Measurements from ENCODE around the gene GEMIN5.

The GEMIN5 gene

GRCh38 chr5:154873791-154874331 is 64.2 kb downstream of the GEMIN5 start:
- Mint-ChIP-seq H3K27ac (no peak overlapping the region), H3K4me3 (no peak overlapping the region), H3K27me3 (no peaks in the 10 kb centered on the region), H3K9me3 (peaks cover 2% of the 10 kb centered on the region), H3K36me3 (ENCODE audit: low read depth) (peaks cover 73% of the 10 kb centered on the region), H3K4me1 (ENCODE audit: low read depth) (no peaks in the 10 kb centered on the region)

- no peak overlapping the region for H3K27ac Mint-ChIP-seq
- peaks cover 8% of the 10 kb centered on the region for H3K4me1 Mint-ChIP-seq (ENCODE audit: low read depth)
- no peaks in the 10 kb centered on the region for H3K9me3 Mint-ChIP-seq
- H3K36me3 Mint-ChIP-seq (ENCODE audit: low read depth): peaks cover 68% of the 10 kb centered on the region
- H3K27me3 Mint-ChIP-seq: no peaks in the 10 kb centered on the region
- no peak overlapping the region for H3K4me3 Mint-ChIP-seq
These were observed 66.3 kb downstream of the GEMIN5 start for GRCh38 chr5:154871734-154872133.

- Mint-ChIP-seq H3K27ac (peak overlapping the region; percentile 80), H3K9me3 (no peaks in the 10 kb centered on the region)
These were observed 69.3 kb downstream of the GEMIN5 start for GRCh38 chr5:154868702-154869101.

DNA sequence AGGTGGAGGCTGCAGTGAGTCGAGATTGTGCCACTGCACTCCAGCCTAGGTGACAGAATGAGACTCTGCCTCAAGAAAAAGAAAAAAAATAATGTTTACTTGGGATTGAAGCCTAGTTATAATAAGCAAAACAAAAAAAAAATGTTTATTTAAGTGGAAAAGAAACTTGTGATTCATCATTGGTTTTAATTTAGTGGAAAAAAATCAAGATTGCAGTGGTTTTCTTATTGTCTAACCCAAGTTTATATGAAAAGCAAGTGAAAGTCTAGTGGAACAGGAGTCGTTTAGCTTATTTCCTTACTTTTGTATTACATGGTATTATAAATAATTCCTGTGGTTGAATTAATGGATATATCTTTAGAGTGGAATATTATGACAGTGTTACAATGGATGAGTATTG is 71.2 kb downstream of the GEMIN5 start:
- Mint-ChIP-seq H3K4me1 (ENCODE audit: low read depth) (peaks cover 49% of the 10 kb centered on the region), H3K27me3 (no peaks in the 10 kb centered on the region), H3K27ac (peak overlapping the region; percentile 17), H3K36me3 (ENCODE audit: low read depth) (peaks cover 70% of the 10 kb centered on the region), H3K4me3 (no peak overlapping the region), H3K9me3 (no peaks in the 10 kb centered on the region)

More at GRCh38 chr5:154868702-154869101, 69.3 kb downstream of the GEMIN5 start:
- Mint-ChIP-seq H3K4me3 (no peak overlapping the region), H3K36me3 (ENCODE audit: low read depth) (peaks cover 68% of the 10 kb centered on the region), H3K4me1 (ENCODE audit: low read depth) (peaks cover 32% of the 10 kb centered on the region), H3K27me3 (no peaks in the 10 kb centered on the region)

- Mint-ChIP-seq H3K4me3 (no peak overlapping the region), H3K4me1 (ENCODE audit: low read depth) (peaks cover 61% of the 10 kb centered on the region), H3K36me3 (ENCODE audit: low read depth) (peaks cover 63% of the 10 kb centered on the region), H3K27me3 (no peaks in the 10 kb centered on the region), H3K27ac (peak overlapping the region; percentile 69), H3K9me3 (no peaks in the 10 kb centered on the region)
These were observed 72.4 kb downstream of the GEMIN5 start for GRCh38 chr5:154865466-154866184.

DNA sequence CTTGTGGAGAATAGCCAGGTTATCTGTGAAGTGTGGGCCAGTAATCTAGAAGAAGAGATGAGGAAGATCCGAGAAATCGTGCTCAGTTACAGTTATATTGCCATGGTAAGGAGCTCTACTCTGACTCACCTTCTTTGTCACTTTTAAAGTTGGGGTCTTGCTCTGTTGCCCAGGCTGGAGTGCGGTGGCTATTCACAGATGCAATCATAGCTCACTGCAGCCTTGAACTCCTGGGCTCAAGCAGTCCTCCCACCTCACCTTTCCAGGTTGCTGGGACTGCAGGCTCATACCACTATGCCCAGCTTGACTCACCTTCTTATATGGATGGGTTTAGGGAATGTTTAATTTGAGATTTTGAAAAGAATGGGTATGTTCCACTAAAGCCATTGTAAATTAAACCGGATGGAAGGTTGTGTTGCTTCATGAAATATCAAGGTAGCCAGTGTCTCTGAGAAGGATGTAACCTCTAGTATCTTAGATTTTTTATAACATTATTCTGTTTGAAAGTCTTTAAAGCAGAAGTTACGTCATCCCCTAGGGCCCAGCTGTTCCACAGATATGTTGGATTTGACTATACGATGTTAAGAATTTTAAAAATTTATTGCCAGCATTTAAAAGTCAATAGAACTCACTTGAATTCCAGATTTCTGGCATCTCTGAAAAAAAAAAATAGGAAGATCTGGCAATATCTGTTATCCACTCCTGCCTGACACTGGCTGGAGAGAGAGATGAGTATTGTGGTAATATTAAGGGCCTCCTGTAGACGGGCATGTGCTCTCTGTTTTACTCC is 74.5 kb downstream of the GEMIN5 start:
- peaks cover 74% of the 10 kb centered on the region for H3K4me1 Mint-ChIP-seq (ENCODE audit: low read depth)

DNA sequence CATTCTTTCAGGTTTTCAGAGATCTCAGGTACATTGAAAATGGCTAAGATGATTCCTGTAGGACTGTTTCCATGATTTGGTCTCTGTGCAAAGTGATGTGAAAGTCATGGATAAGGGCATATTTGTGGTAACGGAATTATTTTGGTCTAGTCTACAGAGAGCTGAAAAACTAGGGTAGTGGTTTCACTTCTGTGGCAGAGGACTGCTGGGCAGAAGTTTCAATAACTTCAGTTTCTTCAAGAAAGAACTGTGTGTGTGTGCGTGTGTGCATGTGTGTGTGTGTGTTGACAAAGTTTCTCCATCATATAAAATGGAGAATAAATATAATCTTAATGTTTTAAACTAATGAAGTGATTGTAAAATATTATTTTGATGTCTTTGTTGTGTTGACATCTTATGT is 75.2 kb downstream of the GEMIN5 start:
- peaks cover 52% of the 10 kb centered on the region for H3K36me3 Mint-ChIP-seq (ENCODE audit: low read depth)
- H3K27me3 Mint-ChIP-seq: no peaks in the 10 kb centered on the region
- H3K9me3 Mint-ChIP-seq: no peaks in the 10 kb centered on the region
- H3K4me1 Mint-ChIP-seq (ENCODE audit: low read depth): peaks cover 74% of the 10 kb centered on the region
- H3K4me3 Mint-ChIP-seq: peak overlapping the region; percentile 15
- peak overlapping the region; percentile 65 for H3K27ac Mint-ChIP-seq

More for the DNA sequence above, 74.5 kb downstream of the GEMIN5 start:
- peaks cover 55% of the 10 kb centered on the region for H3K36me3 Mint-ChIP-seq (ENCODE audit: low read depth)
- no peaks in the 10 kb centered on the region for H3K27me3 Mint-ChIP-seq
- no peak overlapping the region for H3K4me3 Mint-ChIP-seq
- no peaks in the 10 kb centered on the region for H3K9me3 Mint-ChIP-seq
- H3K27ac Mint-ChIP-seq: peak overlapping the region; percentile 65

DNA sequence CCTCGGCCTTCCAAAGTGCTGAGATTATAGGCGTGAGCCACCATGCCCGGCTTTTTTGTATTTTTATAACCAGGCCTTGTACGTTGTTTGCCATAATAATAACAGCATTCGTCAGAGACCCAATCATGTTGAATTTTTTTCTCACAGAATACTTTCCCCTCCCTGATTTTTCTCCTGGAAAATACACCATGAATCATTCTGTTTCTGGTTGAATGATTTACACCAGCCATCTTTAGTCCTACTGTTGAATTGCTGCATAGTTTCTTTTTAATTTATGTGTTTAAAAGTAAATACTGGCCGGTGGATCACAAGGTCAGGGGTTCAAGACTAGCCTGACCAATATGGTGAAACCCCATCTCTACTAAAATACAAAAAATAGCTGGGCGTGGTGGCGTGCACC is 76.1 kb downstream of the GEMIN5 start:
- Mint-ChIP-seq H3K4me1 (ENCODE audit: low read depth) (peaks cover 72% of the 10 kb centered on the region), H3K36me3 (ENCODE audit: low read depth) (peaks cover 48% of the 10 kb centered on the region), H3K27ac (peak overlapping the region; percentile 58), H3K27me3 (no peaks in the 10 kb centered on the region), H3K9me3 (no peaks in the 10 kb centered on the region), H3K4me3 (no peak overlapping the region)

- peak overlapping the region; percentile 45 for H3K27ac Mint-ChIP-seq
- H3K4me3 Mint-ChIP-seq: peak overlapping the region; percentile 100
- no peaks in the 10 kb centered on the region for H3K9me3 Mint-ChIP-seq
- peaks cover 66% of the 10 kb centered on the region for H3K4me1 Mint-ChIP-seq (ENCODE audit: low read depth)
- no peaks in the 10 kb centered on the region for H3K27me3 Mint-ChIP-seq
- H3K36me3 Mint-ChIP-seq (ENCODE audit: low read depth): peaks cover 39% of the 10 kb centered on the region
These were observed 77.2 kb downstream of the GEMIN5 start for GRCh38 chr5:154860765-154861164.

DNA sequence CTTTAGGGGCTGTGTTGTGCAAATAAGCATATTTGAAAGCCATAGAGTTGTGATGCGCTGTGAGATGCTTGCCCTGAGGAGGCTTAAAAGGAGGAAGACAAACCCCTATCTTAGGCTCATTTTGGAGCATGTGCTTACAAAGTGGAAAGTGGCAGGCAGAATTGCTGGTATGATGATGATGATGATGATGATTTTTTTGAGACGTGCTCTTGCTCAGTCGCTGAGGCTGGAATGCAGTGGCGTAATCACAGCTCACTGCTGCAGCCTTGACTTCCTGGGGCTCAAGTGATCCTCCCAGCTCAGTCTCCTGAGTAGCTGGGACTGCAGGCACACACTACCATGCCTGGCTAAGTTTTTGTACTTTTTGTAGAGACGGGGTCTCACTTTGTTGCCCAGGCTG is 77.9 kb downstream of the GEMIN5 start:
- Mint-ChIP-seq H3K4me1 (ENCODE audit: low read depth) (peaks cover 60% of the 10 kb centered on the region), H3K9me3 (no peaks in the 10 kb centered on the region), H3K27ac (peak overlapping the region; percentile 99), H3K4me3 (peak overlapping the region; percentile 100), H3K27me3 (no peaks in the 10 kb centered on the region), H3K36me3 (ENCODE audit: low read depth) (peaks cover 33% of the 10 kb centered on the region)

DNA sequence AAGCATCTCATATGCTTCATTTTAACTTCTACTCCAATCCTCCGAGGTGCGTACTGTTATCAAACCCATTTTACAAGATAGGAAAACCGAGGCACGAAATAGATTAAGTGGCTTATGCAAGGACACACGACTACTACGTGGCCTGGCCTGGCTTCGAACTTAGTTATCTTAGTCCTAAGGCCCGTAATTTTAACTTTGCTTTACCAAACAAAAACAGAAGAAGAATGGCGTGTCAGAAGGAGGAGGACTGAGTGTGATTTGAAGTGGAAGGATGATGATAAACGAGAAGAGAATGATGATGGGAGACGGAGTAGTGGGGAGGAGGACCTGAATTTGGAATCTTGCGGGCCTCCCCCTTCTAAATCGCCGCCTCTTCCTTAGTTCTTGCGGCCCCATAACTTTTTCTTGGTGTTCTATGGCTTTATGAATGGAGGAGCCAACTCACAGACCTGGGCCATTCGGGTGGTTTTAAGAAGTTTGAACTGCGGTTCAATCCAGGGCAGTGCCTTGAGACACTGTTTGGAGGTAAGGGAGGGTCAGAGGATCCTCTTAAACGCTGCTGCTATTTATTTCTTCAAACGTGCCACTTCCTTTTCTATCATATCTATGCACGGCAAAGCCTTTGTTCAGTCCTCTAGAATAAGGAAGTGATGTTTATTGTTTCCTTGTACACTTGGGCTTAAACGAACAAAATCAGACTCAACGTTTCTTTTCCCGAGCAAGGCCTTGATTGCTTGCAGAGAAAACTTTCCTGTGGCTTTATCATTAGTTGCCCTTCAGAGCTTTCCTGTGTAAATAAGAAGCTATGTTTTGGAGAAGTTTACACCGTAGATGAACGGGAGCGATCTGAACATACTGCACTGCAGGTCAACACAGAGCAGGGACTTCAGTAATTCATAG is 78.8 kb downstream of the GEMIN5 start:
- Mint-ChIP-seq H3K27ac (peak overlapping the region; percentile 99), H3K9me3 (no peaks in the 10 kb centered on the region), H3K4me3 (peak overlapping the region; percentile 100), H3K36me3 (ENCODE audit: low read depth) (peaks cover 26% of the 10 kb centered on the region), H3K27me3 (no peaks in the 10 kb centered on the region), H3K4me1 (ENCODE audit: low read depth) (peaks cover 52% of the 10 kb centered on the region)

- Mint-ChIP-seq H3K4me3 (peak within 1 kb of the TSS; percentile 100), H3K27me3 (no peaks in the 10 kb centered on the region), H3K9me3 (no peaks in the 10 kb centered on the region), H3K27ac (peak within 1 kb of the TSS; percentile 99), H3K4me1 (ENCODE audit: low read depth) (peaks cover 48% of the 10 kb centered on the region), H3K36me3 (ENCODE audit: low read depth) (peaks cover 20% of the 10 kb centered on the region)
These were observed 79.6 kb downstream of the GEMIN5 start, which contains the start of gene CNOT8 for GRCh38 chr5:154858297-154858971. CNOT8 (plus strand) TSS chr5:154858627; CDS start chr5:154863279, 4,652 bp downstream.

DNA sequence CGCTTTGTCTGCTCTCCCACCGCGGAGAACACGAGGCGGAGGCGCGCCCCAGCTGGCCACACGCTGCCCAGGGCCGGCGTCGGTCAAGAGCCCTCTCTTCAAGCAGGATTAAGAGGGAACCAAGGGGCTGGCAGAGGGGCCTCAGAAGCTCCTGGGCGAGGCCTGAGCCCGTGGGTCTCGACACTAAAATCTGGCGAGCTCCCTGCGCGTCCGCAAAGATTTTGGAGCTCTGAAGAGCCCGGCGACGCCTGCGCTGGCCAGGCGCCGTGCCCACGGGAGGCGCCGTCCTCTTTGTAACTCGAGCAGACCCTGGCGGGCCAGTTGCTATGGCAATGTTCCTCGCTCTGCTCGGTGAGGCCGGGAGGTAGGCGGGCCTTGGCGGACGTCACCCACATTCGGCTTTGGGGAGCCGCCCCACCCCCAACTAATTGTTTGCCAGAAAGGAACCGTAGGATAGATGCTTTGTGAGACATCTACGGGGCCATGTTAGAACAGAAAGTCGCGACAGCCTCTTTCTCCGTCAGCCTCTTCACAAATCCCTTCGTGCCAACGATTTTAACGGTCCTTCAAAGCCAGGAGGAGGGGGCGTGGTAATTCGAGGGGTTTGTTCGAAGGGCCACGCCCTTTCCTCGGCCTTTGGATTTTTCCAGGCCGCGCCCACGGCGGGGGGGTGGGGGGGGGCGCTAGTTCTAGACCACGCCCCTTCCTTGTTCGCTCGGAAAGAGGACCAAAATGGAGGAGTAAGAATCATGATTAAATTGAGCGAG is 80.3 kb downstream of the GEMIN5 start:
- Mint-ChIP-seq H3K4me3 (peak overlapping the region; percentile 100), H3K27ac (peak overlapping the region; percentile 99), H3K9me3 (no peaks in the 10 kb centered on the region), H3K4me1 (ENCODE audit: low read depth) (peaks cover 41% of the 10 kb centered on the region), H3K36me3 (ENCODE audit: low read depth) (peaks cover 13% of the 10 kb centered on the region), H3K27me3 (no peaks in the 10 kb centered on the region)
